ENCODE measurements around the gene IL25. TPM values are rescaled to one million over a fixed set of nuclear protein-coding genes. Genes with fewer than 3 reads are reported as not detected.

The IL25 gene
- total RNA-seq, 1 donor from 2014 or later: not detected

DNA sequence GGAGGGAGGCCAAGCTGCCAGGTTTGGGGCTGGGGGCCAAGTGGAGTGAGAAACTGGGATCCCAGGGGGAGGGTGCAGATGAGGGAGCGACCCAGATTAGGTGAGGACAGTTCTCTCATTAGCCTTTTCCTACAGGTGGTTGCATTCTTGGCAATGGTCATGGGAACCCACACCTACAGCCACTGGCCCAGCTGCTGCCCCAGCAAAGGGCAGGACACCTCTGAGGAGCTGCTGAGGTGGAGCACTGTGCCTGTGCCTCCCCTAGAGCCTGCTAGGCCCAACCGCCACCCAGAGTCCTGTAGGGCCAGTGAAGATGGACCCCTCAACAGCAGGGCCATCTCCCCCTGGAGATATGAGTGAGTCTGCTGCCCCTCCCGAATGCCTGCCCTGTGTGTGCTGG is 432 bp downstream of the IL25 start:
- no peak overlapping the region for H3K4me3 ChIP-seq (ENCODE audit: low read depth, low read length)
- no peak for DNase-seq (ENCODE audit: low read depth)
- no peaks in the 10 kb centered on the region for H3K36me3 ChIP-seq (ENCODE audit: control insufficient read depth, insufficient read depth, low read length)
- H3K27me3 ChIP-seq (ENCODE audit: control insufficient read depth, insufficient read depth, low read length): peaks cover 9% of the 10 kb centered on the region
- no peak for TF ChIP-seq CTCF (IDR thresholded peaks at IDR 0.05; ENCODE audit: insufficient read depth, low read length, poor library complexity, severe bottlenecking)

DNA sequence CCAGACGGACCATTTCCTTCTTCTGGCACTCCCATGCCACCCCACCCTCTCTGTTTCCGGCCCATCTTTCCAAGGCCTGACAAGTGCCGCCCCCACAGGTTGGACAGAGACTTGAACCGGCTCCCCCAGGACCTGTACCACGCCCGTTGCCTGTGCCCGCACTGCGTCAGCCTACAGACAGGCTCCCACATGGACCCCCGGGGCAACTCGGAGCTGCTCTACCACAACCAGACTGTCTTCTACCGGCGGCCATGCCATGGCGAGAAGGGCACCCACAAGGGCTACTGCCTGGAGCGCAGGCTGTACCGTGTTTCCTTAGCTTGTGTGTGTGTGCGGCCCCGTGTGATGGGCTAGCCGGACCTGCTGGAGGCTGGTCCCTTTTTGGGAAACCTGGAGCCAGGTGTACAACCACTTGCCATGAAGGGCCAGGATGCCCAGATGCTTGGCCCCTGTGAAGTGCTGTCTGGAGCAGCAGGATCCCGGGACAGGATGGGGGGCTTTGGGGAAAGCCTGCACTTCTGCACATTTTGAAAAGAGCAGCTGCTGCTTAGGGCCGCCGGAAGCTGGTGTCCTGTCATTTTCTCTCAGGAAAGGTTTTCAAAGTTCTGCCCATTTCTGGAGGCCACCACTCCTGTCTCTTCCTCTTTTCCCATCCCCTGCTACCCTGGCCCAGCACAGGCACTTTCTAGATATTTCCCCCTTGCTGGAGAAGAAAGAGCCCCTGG is 3.1 kb downstream of the IL25 start:
- no peaks in the 10 kb centered on the region for H3K36me3 ChIP-seq (ENCODE audit: control insufficient read depth, insufficient read depth, low read length)
- no peak for DNase-seq (ENCODE audit: low read depth)
- peaks cover 17% of the 10 kb centered on the region for H3K27me3 ChIP-seq (ENCODE audit: control insufficient read depth, insufficient read depth, low read length)
- no peak for TF ChIP-seq CTCF (IDR thresholded peaks at IDR 0.05; ENCODE audit: insufficient read depth, low read length, poor library complexity, severe bottlenecking)
- H3K4me3 ChIP-seq (ENCODE audit: low read depth, low read length): no peak overlapping the region

GRCh38 chr14:23376482-23377197 is 4.0 kb downstream of the IL25 start, which contains the start of gene CMTM5:
Gene CMTM5, plus strand, starts transcription at chr14:23377046. Its CDS starts 206 bp downstream, at chr14:23377252.
- no peak for DNase-seq (ENCODE audit: low read depth)
- no peak for TF ChIP-seq CTCF (IDR thresholded peaks at IDR 0.05; ENCODE audit: insufficient read depth, low read length, poor library complexity, severe bottlenecking)
- peaks cover 17% of the 10 kb centered on the region for H3K27me3 ChIP-seq (ENCODE audit: control insufficient read depth, insufficient read depth, low read length)
- H3K4me3 ChIP-seq (ENCODE audit: low read depth, low read length): no peak within 1 kb of the TSS
- H3K36me3 ChIP-seq (ENCODE audit: control insufficient read depth, insufficient read depth, low read length): no peaks in the 10 kb centered on the region

GRCh38 chr14:23377198-23377550 is 4.6 kb downstream of the IL25 start:
- Histone ChIP-seq H3K4me3 (ENCODE audit: low read depth, low read length) (no peak overlapping the region), H3K27me3 (ENCODE audit: control insufficient read depth, insufficient read depth, low read length) (peaks cover 17% of the 10 kb centered on the region), H3K36me3 (ENCODE audit: control insufficient read depth, insufficient read depth, low read length) (no peaks in the 10 kb centered on the region)
- TF ChIP-seq CTCF (IDR thresholded peaks at IDR 0.05; ENCODE audit: insufficient read depth, low read length, poor library complexity, severe bottlenecking): no peak
- DNase-seq (ENCODE audit: low read depth): no peak

GRCh38 chr14:23377573-23378563 is 5.3 kb downstream of the IL25 start:
- no peaks in the 10 kb centered on the region for H3K36me3 ChIP-seq (ENCODE audit: control insufficient read depth, insufficient read depth, low read length)
- no peak for DNase-seq (ENCODE audit: low read depth)
- H3K27me3 ChIP-seq (ENCODE audit: control insufficient read depth, insufficient read depth, low read length): peaks cover 20% of the 10 kb centered on the region
- TF ChIP-seq CTCF (IDR thresholded peaks at IDR 0.05; ENCODE audit: insufficient read depth, low read length, poor library complexity, severe bottlenecking): no peak
- no peak overlapping the region for H3K4me3 ChIP-seq (ENCODE audit: low read depth, low read length)

All from kidney epithelial cell (primary cell).